ENCODE results near the gene MRPL51.
"Not testable (repeated sequence)": the region's sequence is repeated elsewhere in the genome, so short reads cannot be mapped to it uniquely, and the experiment has no call there.

- not testable (repeated sequence) for TF ChIP-seq POLR2A, CTCF (IDR thresholded peaks at IDR 0.05)
These were observed 15.3 kb downstream of the MRPL51 start for GRCh38 chr12:6477601-6478377.
